ENCODE measurements around the gene ERBB2.
"Not testable (repeated sequence)": the region's sequence is repeated elsewhere in the genome, so short reads cannot be mapped to it uniquely, and the experiment has no call there.

ERBB2 gene

GRCh38 chr17:39725923-39726322 is 26.1 kb downstream of the ERBB2 start:
- not testable (repeated sequence) for H3K4me1 ChIP-seq (ENCODE audit: control insufficient read depth, insufficient read depth, low read length); H3K4me3 ChIP-seq (ENCODE audit: low read depth, low read length); H3K27me3 ChIP-seq (ENCODE audit: control insufficient read depth, insufficient read depth, low read length); H3K9ac ChIP-seq (ENCODE audit: low read depth, low read length); H3K9me3 ChIP-seq (ENCODE audit: control insufficient read depth, insufficient read depth, low read length)
- peaks cover 43% of the 10 kb centered on the region for H3K36me3 ChIP-seq (ENCODE audit: control insufficient read depth, insufficient read depth, low read length)

- peaks cover 43% of the 10 kb centered on the region for H3K36me3 ChIP-seq (ENCODE audit: control insufficient read depth, insufficient read depth, low read length)
- peaks cover 5% of the 10 kb centered on the region for H3K4me1 ChIP-seq (ENCODE audit: control insufficient read depth, insufficient read depth, low read length)
- no peak overlapping the region for H3K4me3 ChIP-seq (ENCODE audit: low read depth, low read length)
- H3K27me3 ChIP-seq (ENCODE audit: control insufficient read depth, insufficient read depth, low read length), result no peaks in the 10 kb centered on the region
- no peaks in the 10 kb centered on the region for H3K9me3 ChIP-seq (ENCODE audit: control insufficient read depth, insufficient read depth, low read length)
- H3K9ac ChIP-seq (ENCODE audit: low read depth, low read length), result no peak overlapping the region
Measured at GRCh38 chr17:39726617-39727016, 26.8 kb downstream of the ERBB2 start.

GRCh38 chr17:39727556-39727955 is 27.7 kb downstream of the ERBB2 start:
- H3K9ac ChIP-seq (ENCODE audit: low read depth, low read length), result no peak overlapping the region
- H3K36me3 ChIP-seq (ENCODE audit: control insufficient read depth, insufficient read depth, low read length), result peaks cover 43% of the 10 kb centered on the region
- no peak overlapping the region for H3K4me3 ChIP-seq (ENCODE audit: low read depth, low read length)
- H3K4me1 ChIP-seq (ENCODE audit: control insufficient read depth, insufficient read depth, low read length), result peaks cover 5% of the 10 kb centered on the region
- no peaks in the 10 kb centered on the region for H3K27me3 ChIP-seq (ENCODE audit: control insufficient read depth, insufficient read depth, low read length)
- H3K9me3 ChIP-seq (ENCODE audit: control insufficient read depth, insufficient read depth, low read length), result no peaks in the 10 kb centered on the region

GRCh38 chr17:39729280-39729851 is 29.5 kb downstream of the ERBB2 start:
- H3K27me3 ChIP-seq (ENCODE audit: control insufficient read depth, insufficient read depth, low read length), result no peaks in the 10 kb centered on the region
- peaks cover 38% of the 10 kb centered on the region for H3K36me3 ChIP-seq (ENCODE audit: control insufficient read depth, insufficient read depth, low read length)
- H3K9me3 ChIP-seq (ENCODE audit: control insufficient read depth, insufficient read depth, low read length), result no peaks in the 10 kb centered on the region
- peaks cover 5% of the 10 kb centered on the region for H3K4me1 ChIP-seq (ENCODE audit: control insufficient read depth, insufficient read depth, low read length)
- peak overlapping the region; percentile 68 for H3K9ac ChIP-seq (ENCODE audit: low read depth, low read length)
- peak overlapping the region; percentile 84 for H3K4me3 ChIP-seq (ENCODE audit: low read depth, low read length)

DNA sequence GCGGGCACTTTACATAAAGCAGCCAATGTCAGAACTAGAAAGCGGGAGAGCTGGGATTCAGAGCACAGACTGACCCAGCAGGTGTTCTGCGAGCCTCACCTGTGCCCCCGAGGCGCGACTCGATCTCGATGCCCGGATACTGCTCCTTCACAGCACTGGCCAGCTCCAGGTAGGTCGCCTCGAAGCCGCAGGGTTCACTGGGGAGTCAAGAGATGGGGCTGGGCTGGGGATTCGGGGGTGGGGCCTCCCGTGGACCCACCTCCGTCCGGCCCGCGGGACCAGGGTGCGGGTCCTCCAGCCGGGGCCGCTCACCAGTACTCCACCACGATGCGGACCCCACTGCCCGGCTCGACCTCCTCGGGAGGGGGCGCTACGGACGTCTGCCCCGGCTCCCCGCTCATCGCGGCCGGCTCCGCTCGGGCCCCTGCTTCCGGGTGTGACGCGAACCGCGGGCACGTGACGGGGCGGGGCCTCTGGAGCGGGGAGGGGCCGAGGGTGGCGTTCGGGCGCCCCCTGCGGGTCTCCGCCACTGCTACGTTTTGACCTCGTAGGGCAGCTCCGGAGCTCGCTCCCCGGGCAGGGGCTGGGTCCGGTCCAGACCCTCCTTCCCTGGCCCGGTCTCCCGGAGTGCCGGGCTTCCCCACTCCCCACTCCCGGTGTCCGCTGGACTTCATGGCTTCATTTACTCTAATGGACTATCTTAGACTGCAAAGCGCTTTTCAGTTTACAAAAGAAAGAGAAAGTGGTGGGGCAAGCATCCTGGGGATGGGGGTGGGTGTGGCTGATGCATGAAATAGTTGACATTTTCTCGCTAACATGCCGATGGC is 30.4 kb downstream of the ERBB2 start, which contains the start of gene MIEN1:
TSS of gene MIEN1 (minus strand) at position 438 of the 827 bp plus-strand sequence. CDS start at position 401, 37 bp downstream.
- Histone ChIP-seq H3K9me3 (ENCODE audit: control insufficient read depth, insufficient read depth, low read length) (no peaks in the 10 kb centered on the region), H3K4me3 (ENCODE audit: low read depth, low read length) (peak within 1 kb of the TSS; percentile 84), H3K9ac (ENCODE audit: low read depth, low read length) (peak within 1 kb of the TSS; percentile 68), H3K27me3 (ENCODE audit: control insufficient read depth, insufficient read depth, low read length) (no peaks in the 10 kb centered on the region), H3K4me1 (ENCODE audit: control insufficient read depth, insufficient read depth, low read length) (peaks cover 5% of the 10 kb centered on the region), H3K36me3 (ENCODE audit: control insufficient read depth, insufficient read depth, low read length) (peaks cover 29% of the 10 kb centered on the region)

- no peaks in the 10 kb centered on the region for H3K9me3 ChIP-seq (ENCODE audit: control insufficient read depth, insufficient read depth, low read length)
Measured at GRCh38 chr17:39732586-39732985, 32.7 kb downstream of the ERBB2 start.

GRCh38 chr17:39735882-39736281 is 36.0 kb downstream of the ERBB2 start:
- no peaks in the 10 kb centered on the region for H3K9me3 ChIP-seq (ENCODE audit: control insufficient read depth, insufficient read depth, low read length)
- no peaks in the 10 kb centered on the region for H3K27me3 ChIP-seq (ENCODE audit: control insufficient read depth, insufficient read depth, low read length)
- peaks cover 2% of the 10 kb centered on the region for H3K4me1 ChIP-seq (ENCODE audit: control insufficient read depth, insufficient read depth, low read length)
- H3K4me3 ChIP-seq (ENCODE audit: low read depth, low read length), result no peak overlapping the region
- H3K36me3 ChIP-seq (ENCODE audit: control insufficient read depth, insufficient read depth, low read length), result no peaks in the 10 kb centered on the region
- no peak overlapping the region for H3K9ac ChIP-seq (ENCODE audit: low read depth, low read length)

More at GRCh38 chr17:39732586-39732985, 32.7 kb downstream of the ERBB2 start:
- Histone ChIP-seq H3K9ac (ENCODE audit: low read depth, low read length) (no peak overlapping the region), H3K4me1 (ENCODE audit: control insufficient read depth, insufficient read depth, low read length) (peaks cover 7% of the 10 kb centered on the region), H3K36me3 (ENCODE audit: control insufficient read depth, insufficient read depth, low read length) (peaks cover 15% of the 10 kb centered on the region), H3K4me3 (ENCODE audit: low read depth, low read length) (no peak overlapping the region), H3K27me3 (ENCODE audit: control insufficient read depth, insufficient read depth, low read length) (no peaks in the 10 kb centered on the region)

DNA sequence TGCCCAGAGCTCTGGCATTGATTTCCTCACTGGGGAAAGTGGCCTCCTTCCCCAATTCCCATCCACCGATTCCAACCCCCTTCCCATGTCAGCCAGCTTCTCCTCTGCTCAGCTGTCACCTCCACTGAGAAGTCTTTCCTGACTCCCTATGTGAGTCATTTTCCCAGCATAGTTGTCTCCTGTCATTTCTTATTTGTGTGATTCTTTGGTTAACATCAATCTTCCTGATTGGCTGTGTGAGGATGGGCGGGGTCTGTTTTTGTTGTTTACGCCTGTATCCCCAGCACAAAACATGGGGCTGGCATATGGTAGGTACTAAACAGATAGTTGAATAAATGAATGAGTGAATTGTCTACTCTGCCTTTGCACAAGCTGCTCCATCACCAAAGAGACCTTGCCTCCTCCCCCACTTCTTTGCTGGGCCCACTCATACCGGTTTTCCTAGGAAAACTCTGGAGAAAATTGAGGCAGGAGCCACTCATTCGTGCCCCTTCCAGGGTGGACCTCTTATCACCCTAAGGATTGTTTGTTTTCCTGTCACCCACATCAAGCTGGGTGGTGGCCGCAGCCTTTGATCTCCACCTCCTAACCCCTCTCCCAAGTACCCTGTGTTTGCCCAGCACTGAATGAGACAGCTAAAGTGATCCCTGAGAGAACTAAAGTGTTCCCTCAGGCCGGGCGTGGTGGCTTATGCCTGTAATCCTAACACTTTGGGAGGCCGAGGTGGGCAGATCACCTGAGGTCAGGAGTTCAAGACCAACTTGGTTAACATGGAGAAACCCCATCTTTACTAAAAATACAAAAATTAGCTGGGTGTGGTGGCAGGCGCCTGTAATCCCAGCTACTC is 36.7 kb downstream of the ERBB2 start:
- H3K4me3 ChIP-seq (ENCODE audit: low read depth, low read length), result no peak overlapping the region
- H3K27me3 ChIP-seq (ENCODE audit: control insufficient read depth, insufficient read depth, low read length), result no peaks in the 10 kb centered on the region
- no peaks in the 10 kb centered on the region for H3K36me3 ChIP-seq (ENCODE audit: control insufficient read depth, insufficient read depth, low read length)
- no peak overlapping the region for H3K9ac ChIP-seq (ENCODE audit: low read depth, low read length)
- peaks cover 6% of the 10 kb centered on the region for H3K4me1 ChIP-seq (ENCODE audit: control insufficient read depth, insufficient read depth, low read length)
- H3K9me3 ChIP-seq (ENCODE audit: control insufficient read depth, insufficient read depth, low read length), result no peaks in the 10 kb centered on the region

DNA sequence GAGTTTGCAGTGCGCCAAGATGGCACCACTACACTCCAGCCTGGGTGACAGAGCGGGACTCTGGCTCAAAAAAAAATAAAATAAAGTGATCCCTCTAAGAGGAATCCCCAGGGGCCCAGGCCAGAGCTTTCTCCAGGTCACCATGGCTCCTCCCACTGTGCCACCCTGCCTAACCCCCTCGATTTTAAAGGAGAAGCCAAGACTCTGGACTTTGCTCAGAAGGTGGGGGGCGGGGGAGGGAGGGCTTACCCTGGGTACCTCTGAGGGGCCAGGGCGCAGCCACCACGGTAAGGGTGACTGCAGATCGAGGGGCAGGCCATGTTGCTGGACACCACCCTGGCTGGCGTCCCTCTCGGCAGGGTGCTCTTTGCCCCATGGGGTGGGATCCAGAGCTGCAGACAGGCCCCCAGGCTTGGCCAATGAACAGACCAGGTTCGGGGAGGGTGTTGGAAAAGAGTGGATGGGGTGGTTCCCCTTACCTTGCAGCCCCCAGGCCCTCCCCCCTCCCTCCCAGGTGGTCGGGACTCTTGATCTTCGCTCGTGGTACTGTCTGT is 37.4 kb downstream of the ERBB2 start:
- Histone ChIP-seq H3K9me3 (ENCODE audit: control insufficient read depth, insufficient read depth, low read length) (no peaks in the 10 kb centered on the region), H3K36me3 (ENCODE audit: control insufficient read depth, insufficient read depth, low read length) (peaks cover 4% of the 10 kb centered on the region), H3K4me3 (ENCODE audit: low read depth, low read length) (peak overlapping the region; percentile 90), H3K27me3 (ENCODE audit: control insufficient read depth, insufficient read depth, low read length) (no peaks in the 10 kb centered on the region), H3K4me1 (ENCODE audit: control insufficient read depth, insufficient read depth, low read length) (peaks cover 6% of the 10 kb centered on the region), H3K9ac (ENCODE audit: low read depth, low read length) (no peak overlapping the region)

- Histone ChIP-seq H3K9ac (ENCODE audit: low read depth, low read length) (peak within 1 kb of the TSS; percentile 73), H3K4me3 (ENCODE audit: low read depth, low read length) (peak within 1 kb of the TSS; percentile 90), H3K9me3 (ENCODE audit: control insufficient read depth, insufficient read depth, low read length) (no peaks in the 10 kb centered on the region), H3K27me3 (ENCODE audit: control insufficient read depth, insufficient read depth, low read length) (no peaks in the 10 kb centered on the region), H3K4me1 (ENCODE audit: control insufficient read depth, insufficient read depth, low read length) (peaks cover 6% of the 10 kb centered on the region), H3K36me3 (ENCODE audit: control insufficient read depth, insufficient read depth, low read length) (peaks cover 11% of the 10 kb centered on the region)
Measured at GRCh38 chr17:39737760-39738567, 38.1 kb downstream of the ERBB2 start, which contains the start of gene GRB7. GRB7 (plus strand) TSS chr17:39737938; CDS start chr17:39742302, 4,364 bp downstream.

GRCh38 chr17:39738568-39738901 is 38.7 kb downstream of the ERBB2 start:
- Histone ChIP-seq H3K36me3 (ENCODE audit: control insufficient read depth, insufficient read depth, low read length) (peaks cover 17% of the 10 kb centered on the region), H3K4me1 (ENCODE audit: control insufficient read depth, insufficient read depth, low read length) (peaks cover 6% of the 10 kb centered on the region), H3K9me3 (ENCODE audit: control insufficient read depth, insufficient read depth, low read length) (no peaks in the 10 kb centered on the region), H3K9ac (ENCODE audit: low read depth, low read length) (peak overlapping the region; percentile 65), H3K27me3 (ENCODE audit: control insufficient read depth, insufficient read depth, low read length) (no peaks in the 10 kb centered on the region), H3K4me3 (ENCODE audit: low read depth, low read length) (peak overlapping the region; percentile 90)
